Gastrocnemius medialis (tissue), 4 donors: ENCODE results near the gene RAD23A. TPM values are rescaled to one million over a fixed set of nuclear protein-coding genes. Genes with fewer than 3 reads are reported as not detected.
"Not testable (repeated sequence)": the region's sequence is repeated elsewhere in the genome, so short reads cannot be mapped to it uniquely, and the experiment has no call there.

Experiments used
- ATAC-seq, 2 donors: fragments of 150-250 bp; one replicate each; pipeline ENCODE4 v1.9.1; 2016
- DNase-seq, 2 donors: peaks; one replicate each; pipeline ENCODE4 v3.0.0-alpha.2; 2019
- H3K27ac ChIP-seq, 4 donors: fragments of 200-600 bp; sonication (generic); 1 replicate in 1 of 4; 2 replicates in 3 of 4; pipeline ENCODE4 v1.5.1; 2016 to 2018; ENCODE audit warnings: mild to moderate bottlenecking in 2 of 4, moderate library complexity in 1 of 4
- H3K27me3 ChIP-seq, 3 donors: fragments of 200-600 bp; sonication (generic) in 2 of 3; 1 replicate in 1 of 3; 2 replicates in 2 of 3; pipeline versions ENCODE4 v1.5.1 to v1.6.0; 2016 to 2019; ENCODE audit warnings: mild to moderate bottlenecking in 1 of 3, moderate library complexity in 1 of 3
- H3K36me3 ChIP-seq, 2 donors: fragments of 200-600 bp; sonication (generic) in 1 of 2; one replicate each; pipeline ENCODE4 v1.5.1; 2017 to 2018
- H3K4me1 ChIP-seq, 2 donors: fragments of 200-600 bp; sonication (generic) in 1 of 2; one replicate each; pipeline ENCODE4 v1.5.1; 2016 to 2017; ENCODE audit warnings: mild to moderate bottlenecking in 2 of 2
- H3K4me3 ChIP-seq, 4 donors: fragments of 200-600 bp; sonication (generic) in 3 of 4; 1 replicate in 1 of 4; 2 replicates in 3 of 4; pipeline ENCODE4 v1.5.1; 2016 to 2019; ENCODE audit warnings: mild to moderate bottlenecking in 2 of 4
- H3K9me3 ChIP-seq, 3 donors: fragments of 200-600 bp; sonication (generic) in 2 of 3; 1 replicate in 1 of 3; 2 replicates in 2 of 3; pipeline ENCODE4 v1.5.1; 2016 to 2019
- CTCF ChIP-seq, 5 experiments: fragments of 450-650 bp in 3 of 5; fragments of 200-600 bp in 2 of 5; sonication (generic) in 2 of 5; IDR thresholded peaks in 4 of 5; conservative IDR thresholded peaks in 1 of 5; 1 replicate in 4 of 5; 2 replicates in 1 of 5; pipeline ENCODE4 v1.5.1; 2016 to 2019; ENCODE audit warnings: antibody characterized with exemption in 5 of 5, mild to moderate bottlenecking in 3 of 5, moderate library complexity in 3 of 5
- POLR2A ChIP-seq, 2 donors: fragments of 450-650 bp; IDR thresholded peaks; one replicate each; pipeline ENCODE4 v1.6.1; 2017; ENCODE audit warnings: antibody characterized with exemption in 2 of 2, mild to moderate bottlenecking in 2 of 2, moderate library complexity in 2 of 2
- in situ Hi-C, 4 donors: fragments of 200-750 bp; cut with MboI; loops; one replicate each; pipeline versions ENCODE4 v1.15.0 to v1.8.0; 2017; ENCODE audit warnings: low sequenced_read_pairs in 4 of 4
- intact Hi-C: fragments of 100-400 bp; cut with DNase I; formaldehyde crosslinking; loops from one replicate; pipeline ENCODE4 v1.15.1; 2023; ENCODE audit warnings: low total_unique reads
- total RNA-seq, 4 donors: library from RNA; depleted of rRNA; stranded (reverse); fragments of >200 nt; gene quantifications; one replicate each; pipeline versions ENCODE4 v1.1.0 to v1.2.3, GENCODE V29; 2016

RAD23A gene
- total RNA-seq, 4 donors from 2014 or later = 618 to 949 (median 780) TPM

DNA sequence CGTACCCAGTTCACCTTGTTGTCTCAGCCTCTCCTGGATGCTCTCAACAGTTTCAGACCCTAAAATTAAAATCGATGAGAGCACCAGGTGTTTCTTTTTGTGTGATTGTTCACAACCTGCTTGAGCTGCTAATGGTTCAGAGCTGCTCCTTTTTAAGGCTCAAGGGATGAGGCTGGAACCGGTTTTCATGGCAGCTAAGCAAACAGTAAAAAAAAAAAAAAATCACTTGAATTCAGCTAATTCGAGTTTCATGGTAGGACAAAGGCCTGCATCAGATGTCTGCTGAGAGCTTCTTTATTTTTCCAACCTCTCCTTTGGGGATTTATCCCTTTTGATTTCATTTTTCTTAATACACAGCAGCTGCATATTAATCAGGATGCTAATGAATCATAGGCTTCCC, 33.1 kb upstream of the RAD23A start:
- peak overlapping the region; percentile 34 to 71 (median 66) for H3K27ac ChIP-seq
- DNase-seq (no peak), ATAC-seq (no peak)
- TF ChIP-seq POLR2A (IDR thresholded peaks at IDR 0.05) = no peak
- TF ChIP-seq CTCF (IDR thresholded peaks at IDR 0.05 in 4 of 5, conservative IDR thresholded peaks at IDR 0.05 in 1 of 5) = no peak
- peak overlapping the region; percentile 18 to 47 (median 40) for H3K4me3 ChIP-seq
- H3K27me3 ChIP-seq = no peaks in the 10 kb centered on the region
- peaks cover 12 to 14% of the 10 kb centered on the region in 2 donors for H3K4me1 ChIP-seq
- in situ Hi-C loops (no loop called here), intact Hi-C loops (no loop called here)
- H3K9me3 ChIP-seq = no peaks in the 10 kb centered on the region
- no peaks in the 10 kb centered on the region for H3K36me3 ChIP-seq

GRCh38 chr19:12913011-12913561, 32.6 kb upstream of the RAD23A start:
- Histone ChIP-seq H3K27ac (peak overlapping the region; percentile 34 to 71 (median 66)), H3K4me3 (peak overlapping the region; percentile 18 to 47 (median 40))
- intact Hi-C loops = no loop called here

DNA sequence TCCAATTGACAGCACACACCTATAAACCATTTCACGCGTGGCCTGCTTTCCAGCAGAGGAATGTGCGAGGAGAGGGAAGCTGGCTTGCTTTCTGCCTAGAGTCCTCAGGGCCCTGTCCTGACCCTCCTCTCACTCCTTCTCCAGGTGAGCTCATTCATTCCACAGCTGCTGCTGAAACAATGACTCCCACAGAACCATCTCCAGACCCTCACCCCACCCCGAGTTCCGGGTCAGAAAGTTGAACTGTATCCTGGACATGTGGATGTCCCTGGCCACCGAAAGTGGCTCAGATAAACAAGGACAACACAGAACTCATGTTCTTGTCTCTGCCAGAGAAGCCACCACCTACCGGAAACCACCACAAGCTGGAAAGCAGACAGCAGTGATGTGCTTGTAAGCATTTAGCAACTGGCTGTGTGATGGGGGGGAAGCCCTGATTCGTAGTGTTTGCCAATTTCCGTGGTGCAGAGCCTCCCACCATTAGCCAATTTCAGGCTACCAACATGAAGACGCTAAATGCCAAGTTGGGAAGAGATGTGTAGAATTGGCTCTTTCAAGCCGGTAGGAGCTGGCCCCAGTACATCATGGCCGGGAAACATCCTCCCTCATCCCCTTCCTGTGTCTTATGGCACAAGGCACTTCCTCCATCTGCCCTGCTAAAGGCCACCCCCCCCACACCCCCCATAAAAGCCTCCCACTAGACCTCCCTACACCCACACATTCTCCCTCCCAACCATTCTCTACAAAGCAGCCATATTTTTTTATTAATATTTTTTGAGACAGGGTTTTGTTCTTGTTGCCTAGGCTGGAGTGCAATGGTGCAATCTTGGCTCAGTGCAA, 31.6 kb upstream of the RAD23A start:
- intact Hi-C loops = no loop called here
- no peak for TF ChIP-seq CTCF (IDR thresholded peaks at IDR 0.05 in 4 of 5, conservative IDR thresholded peaks at IDR 0.05 in 1 of 5)
- no peak for TF ChIP-seq POLR2A (IDR thresholded peaks at IDR 0.05)
- H3K36me3 ChIP-seq = no peaks in the 10 kb centered on the region
- H3K27ac ChIP-seq = peak overlapping the region in 3 of 4 donors; percentile 66 to 71 (median 67)
- H3K4me1 ChIP-seq = peaks cover 16 to 18% of the 10 kb centered on the region in 2 donors
- peak in 1 of 2 donors; percentile 28 for DNase-seq
- no peaks in the 10 kb centered on the region for H3K27me3 ChIP-seq
- H3K4me3 ChIP-seq = no peak overlapping the region
- no peaks in the 10 kb centered on the region for H3K9me3 ChIP-seq
- in situ Hi-C loops = no loop called here
- peak in 1 of 2 donors; percentile 48 for ATAC-seq

More at GRCh38 chr19:12913011-12913561, 32.6 kb upstream of the RAD23A start:
- H3K27me3 ChIP-seq = no peaks in the 10 kb centered on the region
- peak; percentile 52 to 75 for ATAC-seq
- no peaks in the 10 kb centered on the region for H3K36me3 ChIP-seq
- no peak for TF ChIP-seq CTCF (IDR thresholded peaks at IDR 0.05 in 4 of 5, conservative IDR thresholded peaks at IDR 0.05 in 1 of 5)
- TF ChIP-seq POLR2A (IDR thresholded peaks at IDR 0.05) = no peak
- peaks cover 12 to 14% of the 10 kb centered on the region in 2 donors for H3K4me1 ChIP-seq
- peak in 1 of 2 donors; percentile 60 for DNase-seq
- in situ Hi-C loops = no loop called here
- no peaks in the 10 kb centered on the region for H3K9me3 ChIP-seq

DNA sequence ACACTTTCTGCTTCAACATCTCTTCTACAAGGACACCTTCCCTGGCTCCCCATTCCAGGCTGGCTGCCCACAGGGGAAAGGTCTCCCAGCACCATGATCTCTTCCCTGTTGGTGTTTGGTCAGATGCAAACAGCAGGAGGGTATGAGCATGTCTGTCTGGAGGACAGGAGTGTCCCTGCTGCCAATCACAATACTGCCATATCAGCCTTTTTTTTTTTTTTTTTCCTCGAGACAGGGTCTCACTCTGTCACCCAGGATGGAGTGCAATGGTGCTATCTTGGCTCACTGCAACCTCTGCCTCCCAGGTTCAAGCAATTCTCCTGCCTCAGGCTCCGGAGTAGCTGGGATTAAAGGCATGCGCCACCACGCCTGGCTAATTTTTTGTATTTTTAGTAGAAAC, 29.8 kb upstream of the RAD23A start:
- H3K4me3 ChIP-seq, ATAC-seq, H3K9me3 ChIP-seq, H3K27me3 ChIP-seq, H3K27ac ChIP-seq, H3K36me3 ChIP-seq, intact Hi-C loops, DNase-seq, in situ Hi-C loops: not testable (repeated sequence)
- peaks cover 16 to 18% of the 10 kb centered on the region in 2 donors for H3K4me1 ChIP-seq

GRCh38 chr19:12918253-12918652, 27.4 kb upstream of the RAD23A start:
- Histone ChIP-seq H3K9me3 (no peaks in the 10 kb centered on the region), H3K27me3 (no peaks in the 10 kb centered on the region), H3K4me1 (peaks cover 6 to 9% of the 10 kb centered on the region in 2 donors), H3K4me3 (no peak overlapping the region), H3K27ac (no peak overlapping the region), H3K36me3 (peaks cover 0 to 12% of the 10 kb centered on the region in 2 donors)
- TF ChIP-seq CTCF (IDR thresholded peaks at IDR 0.05 in 4 of 5, conservative IDR thresholded peaks at IDR 0.05 in 1 of 5) = no peak
- no peak for TF ChIP-seq POLR2A (IDR thresholded peaks at IDR 0.05)
- DNase-seq (no peak), ATAC-seq (no peak)
- in situ Hi-C loops = no loop called here
- intact Hi-C loops = loop anchor here (2.0 kb wide), 1 partner anchor 15 kb away; the partner anchor contains the start of gene FARSA
